DND-41 (cell line): ENCODE results near the gene MAP3K6.

Source experiments
- ATAC-seq: fragments of 200-7000 bp; cut with Tn5 transposase; 3 replicates; pipeline ENCODE4 v1.9.1; 2021; ENCODE audit warnings: low read depth; ENCODE audit not compliant: insufficient read depth
- DNase-seq: peaks from one replicate; pipeline ENCODE4 v3.0.0-alpha.2; 2020
- H2AFZ ChIP-seq: 2 replicates; pipeline ENCODE4 v1.6.0; 2012; ENCODE audit warnings: low read depth, low read length
- H3K27ac ChIP-seq: 2 replicates; pipeline ENCODE4 v1.5.1; 2012; ENCODE audit warnings: low read length, inconsistent platforms
- H3K27me3 ChIP-seq: fragments of 200-600 bp; sonication (generic); 2 replicates; pipeline ENCODE4 v1.6.0; 2012; ENCODE audit warnings: low read length, mild to moderate bottlenecking, inconsistent platforms; ENCODE audit not compliant: insufficient read depth, poor library complexity
- H3K36me3 ChIP-seq: 2 replicates; pipeline ENCODE4 v1.5.1; 2012; ENCODE audit warnings: low read length, inconsistent platforms; ENCODE audit not compliant: insufficient read depth
- H3K4me1 ChIP-seq: 2 replicates; pipeline ENCODE4 v1.5.1; 2012; ENCODE audit warnings: mild to moderate bottlenecking, low read length; ENCODE audit not compliant: insufficient read depth
- H3K4me2 ChIP-seq: 2 replicates; pipeline ENCODE4 v1.6.0; 2012; ENCODE audit warnings: mild to moderate bottlenecking, moderate library complexity, low read length, inconsistent platforms; ENCODE audit not compliant: insufficient read depth
- H3K4me3 ChIP-seq, 2 experiments: fragments of 200-600 bp in 1 of 2; shearing (Covaris generic) in 1 of 2; 2 replicates each; pipeline ENCODE4 v1.5.1; 2012 to 2016; ENCODE audit warnings: inconsistent platforms in 2 of 2, low read length in 2 of 2, mild to moderate bottlenecking in 2 of 2, low read depth in 1 of 2, moderate library complexity in 1 of 2
- H3K79me2 ChIP-seq: 2 replicates; pipeline ENCODE4 v1.6.0; 2012; ENCODE audit warnings: low read length, inconsistent platforms; ENCODE audit not compliant: insufficient read depth
- H3K9ac ChIP-seq: 2 replicates; pipeline ENCODE4 v1.6.0; 2012; ENCODE audit warnings: low read depth, mild to moderate bottlenecking, inconsistent platforms, low read length, moderate library complexity
- H3K9me3 ChIP-seq: 2 replicates; pipeline ENCODE4 v1.5.1; 2012; ENCODE audit warnings: low read length, moderate library complexity, mild to moderate bottlenecking, inconsistent platforms; ENCODE audit not compliant: insufficient read depth, severe bottlenecking
- H4K20me1 ChIP-seq: 2 replicates; pipeline ENCODE4 v1.6.0; 2012; ENCODE audit warnings: low read length; ENCODE audit not compliant: insufficient read depth
- CTCF ChIP-seq: IDR thresholded peaks from 2 replicates; pipeline ENCODE4 v1.5.1; 2012; ENCODE audit warnings: borderline replicate concordance, low read length, moderate library complexity, mild to moderate bottlenecking; ENCODE audit not compliant: poor library complexity, severe bottlenecking; ENCODE audit errors: extremely low read depth
- EZH2 ChIP-seq: IDR thresholded peaks from 3 replicates; pipeline ENCODE4 v1.6.1; 2012; ENCODE audit warnings: borderline replicate concordance, low read depth, mild to moderate bottlenecking, moderate library complexity, low read length, inconsistent platforms; ENCODE audit not compliant: severe bottlenecking

Gene MAP3K6

GRCh38 chr1:27333717-27334279 is 33.0 kb downstream of the MAP3K6 start:
- Histone ChIP-seq H3K4me2 (no peak overlapping the region), H4K20me1 (peaks cover 23% of the 10 kb centered on the region), H3K27me3 (no peaks in the 10 kb centered on the region), H2AFZ (no peak overlapping the region), H3K9me3 (no peaks in the 10 kb centered on the region), H3K4me1 (no peaks in the 10 kb centered on the region), H3K4me3 (no peak overlapping the region), H3K27ac (no peak overlapping the region), H3K79me2 (peaks cover 9% of the 10 kb centered on the region), H3K9ac (no peak overlapping the region), H3K36me3 (peaks cover 75% of the 10 kb centered on the region)
- no peak for DNase-seq
- no peak for ATAC-seq
- TF ChIP-seq CTCF: no peak
- no peak for TF ChIP-seq EZH2

DNA sequence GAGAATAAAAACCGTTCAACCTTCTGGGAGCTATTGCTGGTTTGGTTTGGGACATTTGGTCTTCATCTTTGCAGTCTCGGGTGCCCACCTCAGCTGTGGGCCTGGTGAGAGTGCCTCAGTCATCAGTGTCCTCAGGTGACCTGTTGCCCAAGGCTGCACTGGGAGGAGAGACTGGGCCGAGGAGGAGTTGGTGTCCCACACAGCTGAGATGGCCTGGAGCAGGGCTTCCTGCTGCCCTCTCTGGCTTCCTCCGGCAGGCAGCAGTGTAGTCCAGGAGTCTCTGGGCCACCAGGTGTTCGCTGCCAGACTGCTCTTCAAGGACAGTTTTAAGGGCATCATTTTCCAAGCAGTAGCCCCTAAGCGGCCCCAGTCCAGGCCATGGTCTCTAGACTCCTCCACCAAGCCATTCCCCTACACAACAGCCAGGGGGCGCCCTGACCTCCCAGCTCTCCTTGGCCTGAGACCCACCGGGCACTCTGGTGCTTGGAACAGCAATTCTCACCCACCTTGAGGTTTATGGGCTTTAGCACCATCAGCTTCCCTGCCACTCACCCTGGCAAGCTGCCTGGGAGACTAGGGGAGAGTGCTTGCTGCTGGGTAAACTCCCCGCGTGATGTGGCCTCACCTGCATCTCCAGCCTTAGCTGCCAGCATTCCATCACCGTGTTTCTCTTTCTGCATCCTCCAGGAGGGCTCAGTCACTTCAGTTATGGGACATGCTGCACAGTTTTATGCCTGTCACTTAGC is 34.1 kb downstream of the MAP3K6 start:
- DNase-seq (peak; percentile 43), ATAC-seq (peak; percentile 75)
- H2AFZ ChIP-seq: no peak overlapping the region
- no peaks in the 10 kb centered on the region for H3K4me1 ChIP-seq
- peaks cover 32% of the 10 kb centered on the region for H4K20me1 ChIP-seq
- no peaks in the 10 kb centered on the region for H3K27me3 ChIP-seq
- peaks cover 20% of the 10 kb centered on the region for H3K79me2 ChIP-seq
- H3K4me3 ChIP-seq: no peak overlapping the region
- TF ChIP-seq CTCF (peak; percentile 81), EZH2 (no peak)
- peaks cover 82% of the 10 kb centered on the region for H3K36me3 ChIP-seq
- no peak overlapping the region for H3K4me2 ChIP-seq
- no peaks in the 10 kb centered on the region for H3K9me3 ChIP-seq
- H3K27ac ChIP-seq: no peak overlapping the region
- no peak overlapping the region for H3K9ac ChIP-seq

GRCh38 chr1:27331922-27332321 is 34.8 kb downstream of the MAP3K6 start:
- ATAC-seq: no peak
- Histone ChIP-seq H3K27ac (no peak overlapping the region), H3K4me3 (no peak overlapping the region), H3K27me3 (no peaks in the 10 kb centered on the region), H3K36me3 (peaks cover 89% of the 10 kb centered on the region), H4K20me1 (peaks cover 37% of the 10 kb centered on the region), H3K9ac (no peak overlapping the region), H3K4me1 (no peaks in the 10 kb centered on the region), H3K4me2 (no peak overlapping the region), H3K9me3 (no peaks in the 10 kb centered on the region), H2AFZ (no peak overlapping the region), H3K79me2 (peaks cover 28% of the 10 kb centered on the region)
- DNase-seq: no peak
- TF ChIP-seq CTCF (no peak), EZH2 (no peak)
